ENCODE results near the gene CLPX.

DNA sequence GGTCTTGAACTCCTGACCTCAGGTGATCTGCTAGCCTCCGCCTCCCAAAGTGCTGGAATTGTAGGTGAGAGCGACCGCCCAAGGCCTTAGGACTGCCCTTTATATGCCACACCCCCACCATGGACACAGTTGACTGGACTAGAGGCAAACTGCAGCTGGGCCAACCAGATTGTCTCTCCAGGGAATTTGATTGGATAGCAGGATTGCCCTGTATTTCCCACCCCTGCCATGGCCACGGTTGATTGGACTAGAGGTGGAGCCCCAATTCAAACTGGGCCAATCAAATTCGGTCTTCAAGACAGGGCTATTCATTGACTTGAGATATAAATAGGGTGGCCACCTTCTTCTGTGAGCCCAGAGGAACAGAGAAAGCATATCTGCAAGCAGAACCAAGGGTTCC is 6.9 kb upstream of the CLPX start:
- TF ChIP-seq EZH2 (IDR thresholded peaks at IDR 0.05) (no peak), POLR2AphosphoS5 (IDR thresholded peaks at IDR 0.05; ENCODE audit: borderline replicate concordance, low read depth, low read length) (no peak), FOXP2 (optimal IDR thresholded peaks at IDR 0.05; ENCODE audit: control extremely low read depth, extremely low read length, insufficient read depth) (no peak)

Data from SK-N-MC (cell line).